ENCODE results near the gene SHD.

DNA sequence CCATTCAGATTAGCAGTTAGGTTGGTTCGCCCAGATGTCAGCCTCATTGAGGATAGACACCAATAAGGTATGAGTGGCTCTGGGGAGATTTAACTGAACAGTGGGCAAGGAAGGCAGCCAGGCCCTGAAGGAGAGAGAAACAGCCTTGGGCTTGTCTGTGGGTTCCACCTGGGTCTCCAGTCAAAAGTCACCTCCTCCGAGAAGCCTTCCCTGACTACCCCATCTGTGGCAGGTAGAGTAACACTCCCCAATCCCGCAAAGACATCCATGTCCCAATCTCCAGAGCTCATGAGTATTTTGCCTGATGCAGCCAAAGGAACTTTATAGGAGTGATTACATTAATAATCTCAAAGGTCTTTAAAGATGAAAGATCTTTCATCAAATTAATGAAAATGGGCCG is 40.2 kb upstream of the SHD start:
- no peak for TF ChIP-seq TAF1 (IDR thresholded peaks at IDR 0.05; ENCODE audit: low read depth, low read length)
- TF ChIP-seq POLR2AphosphoS5 (IDR thresholded peaks at IDR 0.05; ENCODE audit: low read depth, low read length), result no peak
- TF ChIP-seq POU2F2 (IDR thresholded peaks at IDR 0.05; ENCODE audit: low read depth, low read length), result no peak
- TF ChIP-seq POLR2A (IDR thresholded peaks at IDR 0.05; ENCODE audit: low read depth, low read length), result no peak
- TF ChIP-seq PAX5 (IDR thresholded peaks at IDR 0.05; ENCODE audit: insufficient read depth, low read length, severe bottlenecking), result no peak

All from GM12891 (cell line).